Gastrocnemius medialis (tissue), 4 donors: Measurements from ENCODE around the gene UGT2B17. TPM values are rescaled to one million over a fixed set of nuclear protein-coding genes. Genes with fewer than 3 reads are reported as not detected.

Experiments used
- ATAC-seq, 2 donors: fragments of 150-250 bp; one replicate each; pipeline ENCODE4 v1.9.1; 2016
- DNase-seq, 2 donors: peaks; one replicate each; pipeline ENCODE4 v3.0.0-alpha.2; 2019
- H3K27ac ChIP-seq, 4 donors: fragments of 200-600 bp; sonication (generic); 1 replicate in 1 of 4; 2 replicates in 3 of 4; pipeline ENCODE4 v1.5.1; 2016 to 2018; ENCODE audit warnings: mild to moderate bottlenecking in 2 of 4, moderate library complexity in 1 of 4
- H3K27me3 ChIP-seq, 3 donors: fragments of 200-600 bp; sonication (generic) in 2 of 3; 1 replicate in 1 of 3; 2 replicates in 2 of 3; pipeline versions ENCODE4 v1.5.1 to v1.6.0; 2016 to 2019; ENCODE audit warnings: mild to moderate bottlenecking in 1 of 3, moderate library complexity in 1 of 3
- H3K36me3 ChIP-seq, 2 donors: fragments of 200-600 bp; sonication (generic) in 1 of 2; one replicate each; pipeline ENCODE4 v1.5.1; 2017 to 2018
- H3K4me1 ChIP-seq, 2 donors: fragments of 200-600 bp; sonication (generic) in 1 of 2; one replicate each; pipeline ENCODE4 v1.5.1; 2016 to 2017; ENCODE audit warnings: mild to moderate bottlenecking in 2 of 2
- H3K4me3 ChIP-seq, 4 donors: fragments of 200-600 bp; sonication (generic) in 3 of 4; 1 replicate in 1 of 4; 2 replicates in 3 of 4; pipeline ENCODE4 v1.5.1; 2016 to 2019; ENCODE audit warnings: mild to moderate bottlenecking in 2 of 4
- H3K9me3 ChIP-seq, 3 donors: fragments of 200-600 bp; sonication (generic) in 2 of 3; 1 replicate in 1 of 3; 2 replicates in 2 of 3; pipeline ENCODE4 v1.5.1; 2016 to 2019
- CTCF ChIP-seq, 5 experiments: fragments of 450-650 bp in 3 of 5; fragments of 200-600 bp in 2 of 5; sonication (generic) in 2 of 5; IDR thresholded peaks in 4 of 5; conservative IDR thresholded peaks in 1 of 5; 1 replicate in 4 of 5; 2 replicates in 1 of 5; pipeline ENCODE4 v1.5.1; 2016 to 2019; ENCODE audit warnings: antibody characterized with exemption in 5 of 5, mild to moderate bottlenecking in 3 of 5, moderate library complexity in 3 of 5
- POLR2A ChIP-seq, 2 donors: fragments of 450-650 bp; IDR thresholded peaks; one replicate each; pipeline ENCODE4 v1.6.1; 2017; ENCODE audit warnings: antibody characterized with exemption in 2 of 2, mild to moderate bottlenecking in 2 of 2, moderate library complexity in 2 of 2
- in situ Hi-C, 4 donors: fragments of 200-750 bp; cut with MboI; loops; one replicate each; pipeline versions ENCODE4 v1.15.0 to v1.8.0; 2017; ENCODE audit warnings: low sequenced_read_pairs in 4 of 4
- intact Hi-C: fragments of 100-400 bp; cut with DNase I; formaldehyde crosslinking; loops from one replicate; pipeline ENCODE4 v1.15.1; 2023; ENCODE audit warnings: low total_unique reads
- total RNA-seq, 4 donors: library from RNA; depleted of rRNA; stranded (reverse); fragments of >200 nt; gene quantifications; one replicate each; pipeline versions ENCODE4 v1.1.0 to v1.2.3, GENCODE V29; 2016

UGT2B17 gene
- total RNA-seq, 4 donors from 2014 or later, result 1.9 TPM; not detected in 3

GRCh38 chr4:68489338-68489737 lies 86.8 kb downstream of the UGT2B17 start:
- no peaks in the 10 kb centered on the region for H3K4me1 ChIP-seq
- H3K36me3 ChIP-seq, result no peaks in the 10 kb centered on the region
- no peaks in the 10 kb centered on the region for H3K27me3 ChIP-seq
- no peak overlapping the region for H3K27ac ChIP-seq
- ATAC-seq, result no peak
- H3K4me3 ChIP-seq, result no peak overlapping the region
- no peak for TF ChIP-seq POLR2A (IDR thresholded peaks at IDR 0.05)
- no peak for TF ChIP-seq CTCF (IDR thresholded peaks at IDR 0.05 in 4 of 5, conservative IDR thresholded peaks at IDR 0.05 in 1 of 5)
- H3K9me3 ChIP-seq, result no peaks in the 10 kb centered on the region
- in situ Hi-C loops, result no loop called here
- intact Hi-C loops, result no loop called here
- DNase-seq, result no peak

Other genes with a start within 250 kb of the UGT2B17 start
- 10 to 100 TPM; 28.0 to 73.1 (median 34.9) TPM for gene YTHDC1, start 226.2 kb downstream of the UGT2B17 start, total RNA-seq
- not detected for gene TMPRSS11E, start 128.9 kb downstream of the UGT2B17 start, total RNA-seq
- gene UGT2B15, start 94.3 kb upstream of the UGT2B17 start, total RNA-seq, result under 1 TPM in 2 of 4 donors, not detected in 2; 0.16 to 0.19 TPM
- under 1 TPM in 1 of 4 donors, not detected in 3; 0.18 TPM for gene UGT2B10, start 239.7 kb upstream of the UGT2B17 start, total RNA-seq